ENCODE measurements around the gene LRTM2. TPM values are rescaled to one million over a fixed set of nuclear protein-coding genes. Genes with fewer than 3 reads are reported as not detected.

LRTM2 gene
- total RNA-seq, 2 donors from 2014 or later = not detected

GRCh38 chr12:1805441-1806081, 14.8 kb upstream of the LRTM2 start:
- Histone ChIP-seq H3K4me1 (ENCODE audit: control insufficient read depth in 1 of 2, low read depth in 2 of 2) (peaks cover 0 to 28% of the 10 kb centered on the region in 2 donors), H3K4me3 (no peak overlapping the region), H3K27ac (no peak overlapping the region), H3K27me3 (replicated peaks; ENCODE audit: insufficient read depth) (no peaks in the 10 kb centered on the region), H3K9me3 (no peaks in the 10 kb centered on the region), H3K36me3 (no peaks in the 10 kb centered on the region)
- ATAC-seq (ENCODE audit: insufficient number of reproducible peaks, low FRiP score, low read depth) = no peak
- no peak for TF ChIP-seq CTCF (IDR thresholded peaks at IDR 0.05)
- no peak for DNase-seq (ENCODE audit: low spot score)

GRCh38 chr12:1806301-1807086, 13.9 kb upstream of the LRTM2 start:
- Histone ChIP-seq H3K4me3 (no peak overlapping the region), H3K4me1 (ENCODE audit: control insufficient read depth in 1 of 2, low read depth in 2 of 2) (peaks cover 0 to 37% of the 10 kb centered on the region in 2 donors)
- no peak for ATAC-seq (ENCODE audit: insufficient number of reproducible peaks, low FRiP score, low read depth)

GRCh38 chr12:1807087-1807860, 13.1 kb upstream of the LRTM2 start:
- no peaks in the 10 kb centered on the region for H3K36me3 ChIP-seq
- H3K4me1 ChIP-seq (ENCODE audit: control insufficient read depth in 1 of 2, low read depth in 2 of 2) = peaks cover 0 to 37% of the 10 kb centered on the region in 2 donors
- DNase-seq (ENCODE audit: low spot score) (no peak), ATAC-seq (ENCODE audit: insufficient number of reproducible peaks, low FRiP score, low read depth) (no peak)
- no peak for TF ChIP-seq CTCF (IDR thresholded peaks at IDR 0.05)
- no peak overlapping the region for H3K27ac ChIP-seq
- H3K27me3 ChIP-seq (replicated peaks; ENCODE audit: insufficient read depth) = no peaks in the 10 kb centered on the region
- no peak overlapping the region for H3K4me3 ChIP-seq
- H3K9me3 ChIP-seq = no peaks in the 10 kb centered on the region

More at GRCh38 chr12:1806301-1807086, 13.9 kb upstream of the LRTM2 start:
- Histone ChIP-seq H3K27me3 (replicated peaks; ENCODE audit: insufficient read depth) (no peaks in the 10 kb centered on the region), H3K9me3 (no peaks in the 10 kb centered on the region), H3K27ac (no peak overlapping the region), H3K36me3 (no peaks in the 10 kb centered on the region)
- TF ChIP-seq CTCF (IDR thresholded peaks at IDR 0.05) = no peak
- no peak for DNase-seq (ENCODE audit: low spot score)

GRCh38 chr12:1808036-1808797, 12.1 kb upstream of the LRTM2 start:
- Histone ChIP-seq H3K4me3 (no peak overlapping the region), H3K9me3 (no peaks in the 10 kb centered on the region), H3K27ac (no peak overlapping the region), H3K4me1 (ENCODE audit: control insufficient read depth in 1 of 2, low read depth in 2 of 2) (peaks cover 0 to 37% of the 10 kb centered on the region in 2 donors), H3K36me3 (no peaks in the 10 kb centered on the region), H3K27me3 (replicated peaks; ENCODE audit: insufficient read depth) (no peaks in the 10 kb centered on the region)
- TF ChIP-seq CTCF (IDR thresholded peaks at IDR 0.05) = no peak
- ATAC-seq (ENCODE audit: insufficient number of reproducible peaks, low FRiP score, low read depth) (no peak), DNase-seq (ENCODE audit: low spot score) (no peak)

All from thoracic aorta (tissue), 2 donors.